Retinal pigment epithelial cell (primary cell): ENCODE measurements around the gene TRAF3IP1.
"Not testable (repeated sequence)": the region's sequence is repeated elsewhere in the genome, so short reads cannot be mapped to it uniquely, and the experiment has no call there.

Source experiments
- DNase-seq: peaks from one replicate; pipeline ENCODE4 v3.0.0-alpha.2; 2010; ENCODE audit warnings: low read depth
- H3K4me3 ChIP-seq: 2 replicates; pipeline ENCODE4 v1.5.1; 2011; ENCODE audit warnings: mild to moderate bottlenecking, low read length, control low read depth, moderate library complexity
- TF ChIP-seq, protein P1 (sequence below): conservative IDR thresholded peaks from 2 replicates; pipeline ENCODE4 v1.5.1; 2011; ENCODE audit warnings: low read depth, low read length, control low read depth, inconsistent platforms

Gene TRAF3IP1

DNA sequence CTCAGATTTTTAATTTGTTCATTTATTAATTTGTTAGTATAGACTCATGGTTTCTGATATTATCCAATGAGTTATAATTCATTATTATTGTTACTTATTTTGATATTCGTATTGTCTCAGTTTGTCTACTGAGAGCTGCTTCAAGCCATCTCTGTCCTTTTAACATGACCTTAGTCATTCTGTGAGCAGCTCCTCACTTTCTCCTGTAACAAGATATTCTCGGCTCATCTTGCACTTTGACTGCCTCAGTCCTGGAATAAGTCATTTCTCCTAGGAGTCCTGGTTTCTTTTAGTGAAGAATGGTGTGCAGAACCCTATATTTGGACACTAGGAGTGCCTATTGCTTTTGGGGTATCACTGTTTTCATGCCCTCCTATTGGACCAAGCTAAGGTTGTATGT is 119.6 kb downstream of the TRAF3IP1 start:
- TF ChIP-seq, protein P1, sequence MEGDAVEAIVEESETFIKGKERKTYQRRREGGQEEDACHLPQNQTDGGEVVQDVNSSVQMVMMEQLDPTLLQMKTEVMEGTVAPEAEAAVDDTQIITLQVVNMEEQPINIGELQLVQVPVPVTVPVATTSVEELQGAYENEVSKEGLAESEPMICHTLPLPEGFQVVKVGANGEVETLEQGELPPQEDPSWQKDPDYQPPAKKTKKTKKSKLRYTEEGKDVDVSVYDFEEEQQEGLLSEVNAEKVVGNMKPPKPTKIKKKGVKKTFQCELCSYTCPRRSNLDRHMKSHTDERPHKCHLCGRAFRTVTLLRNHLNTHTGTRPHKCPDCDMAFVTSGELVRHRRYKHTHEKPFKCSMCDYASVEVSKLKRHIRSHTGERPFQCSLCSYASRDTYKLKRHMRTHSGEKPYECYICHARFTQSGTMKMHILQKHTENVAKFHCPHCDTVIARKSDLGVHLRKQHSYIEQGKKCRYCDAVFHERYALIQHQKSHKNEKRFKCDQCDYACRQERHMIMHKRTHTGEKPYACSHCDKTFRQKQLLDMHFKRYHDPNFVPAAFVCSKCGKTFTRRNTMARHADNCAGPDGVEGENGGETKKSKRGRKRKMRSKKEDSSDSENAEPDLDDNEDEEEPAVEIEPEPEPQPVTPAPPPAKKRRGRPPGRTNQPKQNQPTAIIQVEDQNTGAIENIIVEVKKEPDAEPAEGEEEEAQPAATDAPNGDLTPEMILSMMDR, result no peak
- DNase-seq, result no peak
- no peak overlapping the region for H3K4me3 ChIP-seq

DNA sequence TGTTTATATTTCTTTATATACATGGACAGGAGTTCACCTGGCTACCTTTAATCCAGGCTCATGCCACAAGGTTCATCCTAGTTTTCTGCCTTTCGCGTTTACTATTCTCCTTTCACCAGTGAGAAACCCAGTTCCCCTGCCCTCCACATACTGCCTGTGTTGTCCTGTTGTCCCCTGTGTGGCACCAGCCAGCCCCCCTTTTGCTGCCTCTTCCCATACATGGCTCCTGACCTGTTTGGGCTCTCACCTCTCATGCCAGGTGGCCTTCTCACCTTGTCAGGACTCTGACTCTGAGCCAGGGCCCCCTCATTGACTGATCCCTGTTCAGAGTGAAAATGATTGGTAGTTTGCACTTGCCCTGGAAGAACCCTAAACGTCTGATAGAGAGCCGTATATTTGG is 120.0 kb downstream of the TRAF3IP1 start:
- no peak for DNase-seq
- no peak overlapping the region for H3K4me3 ChIP-seq
- TF ChIP-seq, protein P1, result no peak

DNA sequence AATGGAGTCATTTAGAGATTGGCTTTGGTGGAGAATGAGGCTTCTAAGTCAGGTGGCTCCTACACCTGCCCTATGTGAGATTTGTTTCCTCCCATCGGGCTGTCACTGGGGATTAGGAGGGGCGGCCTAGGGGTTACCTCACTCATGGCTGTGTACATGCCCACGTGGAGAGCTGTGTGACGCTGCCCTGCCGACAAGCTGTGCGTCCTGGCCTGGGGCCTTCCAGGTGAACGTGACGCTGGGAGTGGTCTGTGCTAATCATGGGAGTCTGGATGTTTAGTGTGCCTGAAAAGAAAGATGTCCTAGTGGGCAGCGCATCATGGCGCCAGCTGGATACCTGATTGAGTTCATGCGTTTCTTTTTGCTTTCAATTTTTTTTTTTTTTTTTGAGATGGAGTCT is 120.4 kb downstream of the TRAF3IP1 start:
- no peak for DNase-seq
- TF ChIP-seq, protein P1, result no peak
- no peak overlapping the region for H3K4me3 ChIP-seq

DNA sequence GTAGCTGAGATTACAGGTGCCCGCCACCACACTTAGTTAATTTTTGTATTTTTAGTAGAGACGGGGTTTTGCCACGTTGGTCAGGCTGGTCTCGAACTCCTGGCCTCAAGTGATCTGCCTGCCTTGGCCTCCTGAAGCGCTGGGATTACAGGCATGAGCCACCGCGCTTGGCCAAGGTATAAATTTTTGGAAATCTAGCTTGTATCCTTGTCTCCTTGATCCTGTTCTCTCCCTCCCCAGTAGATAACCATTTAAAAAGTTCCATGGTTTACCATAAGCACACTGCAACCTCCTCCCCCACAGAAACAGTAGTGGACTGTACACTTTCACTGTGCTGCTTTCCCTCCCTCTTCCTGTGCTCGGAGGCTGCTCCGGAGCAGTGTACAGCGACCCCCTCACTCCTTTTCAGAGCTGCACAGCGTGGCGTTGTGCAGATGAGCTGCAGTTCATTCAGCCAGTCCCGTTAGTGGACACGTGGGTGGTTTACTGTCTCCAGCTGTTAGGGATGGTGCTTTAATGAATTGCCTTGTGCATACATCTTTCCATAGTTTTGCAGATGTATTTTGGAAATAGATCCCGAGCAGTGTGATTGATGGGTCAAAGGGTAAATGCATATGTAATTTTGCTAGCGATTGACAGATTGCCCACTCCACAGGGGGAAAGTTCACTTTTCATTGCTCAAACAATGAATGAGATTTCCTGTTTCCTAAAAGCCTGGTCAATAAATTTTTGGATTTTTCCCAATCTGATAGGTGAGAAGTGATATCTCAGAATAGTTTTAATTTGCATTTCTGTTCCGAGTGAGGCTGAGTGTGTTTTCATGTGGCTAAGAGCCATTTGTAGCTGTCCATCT is 121.2 kb downstream of the TRAF3IP1 start:
- no peak for DNase-seq

DNA sequence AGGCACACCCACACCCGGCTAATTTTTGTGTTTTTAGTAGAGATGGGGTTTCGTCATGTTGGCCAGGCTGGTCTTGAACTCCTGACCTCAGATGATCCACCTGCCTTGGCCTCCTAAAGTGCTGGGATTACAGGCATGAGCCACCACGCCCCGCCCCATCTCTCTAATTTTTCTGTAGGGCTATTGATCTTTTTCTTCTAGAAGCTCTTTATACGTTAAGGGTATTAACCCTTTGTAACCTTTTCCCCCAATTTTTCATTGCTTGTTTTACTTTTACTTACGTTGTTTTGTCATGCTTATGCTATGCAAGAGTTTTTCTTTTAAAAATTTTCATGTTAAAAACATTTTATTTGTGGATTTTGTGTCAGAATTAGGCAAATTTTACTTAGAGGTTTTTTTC is 121.9 kb downstream of the TRAF3IP1 start:
- H3K4me3 ChIP-seq, result not testable (repeated sequence)

More for the DNA sequence above, 121.2 kb downstream of the TRAF3IP1 start:
- TF ChIP-seq, protein P1, result no peak
- no peak overlapping the region for H3K4me3 ChIP-seq

DNA sequence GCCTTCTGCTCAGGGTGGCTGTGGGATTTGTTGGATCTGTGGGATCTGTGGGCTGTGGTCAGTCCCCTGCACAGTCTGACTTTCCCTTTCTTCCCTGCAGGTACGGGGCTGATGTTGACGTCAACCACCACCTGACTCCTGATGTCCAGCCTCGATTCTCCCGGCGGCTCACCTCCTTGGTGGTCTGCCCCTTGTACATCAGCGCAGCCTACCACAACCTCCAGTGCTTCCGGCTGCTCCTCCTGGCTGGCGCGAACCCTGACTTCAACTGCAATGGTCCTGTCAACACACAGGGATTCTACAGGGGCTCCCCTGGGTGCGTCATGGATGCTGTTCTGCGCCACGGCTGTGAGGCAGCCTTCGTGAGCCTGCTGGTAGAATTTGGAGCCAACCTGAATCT is 123.9 kb downstream of the TRAF3IP1 start:
- TF ChIP-seq, protein P1, result no peak
- no peak for DNase-seq
- no peak overlapping the region for H3K4me3 ChIP-seq

More for the DNA sequence above, 121.9 kb downstream of the TRAF3IP1 start:
- DNase-seq, result not testable (repeated sequence)

DNA sequence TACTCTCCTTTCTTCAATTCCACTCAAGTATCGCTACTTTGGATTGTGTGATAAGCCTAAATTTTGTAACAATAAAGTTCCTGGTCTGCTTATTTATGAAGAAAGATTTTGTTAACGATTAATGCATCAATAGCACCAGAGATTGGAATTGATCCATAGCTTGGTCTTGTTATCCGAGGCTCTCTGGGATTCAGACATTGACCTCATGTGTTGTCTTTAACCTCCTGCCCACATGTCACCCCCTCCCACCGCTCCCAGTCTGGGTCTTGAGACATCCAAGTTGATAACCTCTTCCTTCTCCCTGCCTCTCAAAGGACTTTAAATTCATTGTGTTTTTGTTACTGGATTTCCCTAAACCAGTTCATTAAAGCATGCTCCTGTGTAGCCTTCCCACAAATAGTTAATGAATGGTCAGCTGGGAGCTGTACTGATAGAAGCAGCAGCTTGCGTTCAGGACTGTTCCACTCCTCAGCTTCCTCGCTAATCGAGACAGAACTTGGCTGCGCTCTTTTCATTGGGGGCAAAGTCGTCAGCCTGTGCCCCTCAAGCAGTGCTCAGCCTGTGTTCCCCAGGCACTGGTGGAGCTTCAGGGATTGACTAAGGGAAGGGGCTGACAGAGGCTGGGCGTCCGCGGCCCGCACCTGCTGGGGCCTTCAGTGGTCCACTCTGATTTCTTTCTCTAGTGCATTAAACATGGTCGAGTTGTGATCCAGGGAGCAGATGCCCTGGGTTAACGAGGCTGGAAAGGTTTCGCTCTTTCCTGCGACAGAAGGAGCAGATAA is 125.3 kb downstream of the TRAF3IP1 start:
- TF ChIP-seq, protein P1, result no peak
- DNase-seq, result no peak
- H3K4me3 ChIP-seq, result no peak overlapping the region
